IPS-20b (cell line): Measurements from ENCODE around the gene ODAD2.

Source experiments
- H3K27ac ChIP-seq: one replicate; pipeline ENCODE4 v1.5.1; 2013; ENCODE audit warnings: low read length
- H3K27me3 ChIP-seq: 2 replicates; pipeline ENCODE4 v1.6.1; 2013; ENCODE audit warnings: mild to moderate bottlenecking, low read length, inconsistent platforms; ENCODE audit not compliant: insufficient read depth
- H3K36me3 ChIP-seq: 2 replicates; pipeline ENCODE4 v1.6.1; 2013; ENCODE audit warnings: low read depth, mild to moderate bottlenecking, inconsistent platforms, low read length, moderate library complexity; ENCODE audit not compliant: insufficient read depth
- H3K4me1 ChIP-seq: 2 replicates; pipeline ENCODE4 v1.6.1; 2013; ENCODE audit warnings: mild to moderate bottlenecking, control low read depth, inconsistent platforms, low read length, moderate library complexity; ENCODE audit not compliant: insufficient read depth
- H3K4me3 ChIP-seq: 2 replicates; pipeline ENCODE4 v1.5.1; 2013; ENCODE audit warnings: mild to moderate bottlenecking, low read length, inconsistent platforms
- H3K9ac ChIP-seq: 2 replicates; pipeline ENCODE4 v1.6.1; 2013; ENCODE audit warnings: low read depth, mild to moderate bottlenecking, inconsistent platforms, low read length, moderate library complexity
- H3K9me3 ChIP-seq: 2 replicates; pipeline ENCODE4 v1.6.1; 2013; ENCODE audit warnings: mild to moderate bottlenecking, low read depth, low read length, inconsistent platforms; ENCODE audit not compliant: insufficient read depth

The ODAD2 gene

GRCh38 chr10:27899058-27899457 is 99.8 kb downstream of the ODAD2 start:
- Histone ChIP-seq H3K9ac (no peak overlapping the region), H3K27me3 (no peaks in the 10 kb centered on the region), H3K9me3 (no peaks in the 10 kb centered on the region), H3K36me3 (no peaks in the 10 kb centered on the region), H3K4me3 (no peak overlapping the region), H3K27ac (no peak overlapping the region), H3K4me1 (no peaks in the 10 kb centered on the region)

GRCh38 chr10:27893358-27893954 is 105.4 kb downstream of the ODAD2 start:
- Histone ChIP-seq H3K9me3 (no peaks in the 10 kb centered on the region), H3K27ac (no peak overlapping the region), H3K36me3 (no peaks in the 10 kb centered on the region), H3K9ac (no peak overlapping the region), H3K4me3 (no peak overlapping the region), H3K4me1 (no peaks in the 10 kb centered on the region), H3K27me3 (no peaks in the 10 kb centered on the region)

- no peak overlapping the region for H3K27ac ChIP-seq
- H3K4me1 ChIP-seq: no peaks in the 10 kb centered on the region
- no peak overlapping the region for H3K9ac ChIP-seq
- H3K9me3 ChIP-seq: no peaks in the 10 kb centered on the region
- no peaks in the 10 kb centered on the region for H3K36me3 ChIP-seq
- no peaks in the 10 kb centered on the region for H3K27me3 ChIP-seq
- H3K4me3 ChIP-seq: no peak overlapping the region
Measured at GRCh38 chr10:27890971-27891370, 107.9 kb downstream of the ODAD2 start.

GRCh38 chr10:27889518-27889917 is 109.4 kb downstream of the ODAD2 start:
- no peak overlapping the region for H3K27ac ChIP-seq
- H3K9ac ChIP-seq: no peak overlapping the region
- no peak overlapping the region for H3K4me3 ChIP-seq
- H3K36me3 ChIP-seq: no peaks in the 10 kb centered on the region
- H3K9me3 ChIP-seq: no peaks in the 10 kb centered on the region
- H3K4me1 ChIP-seq: no peaks in the 10 kb centered on the region
- H3K27me3 ChIP-seq: no peaks in the 10 kb centered on the region

GRCh38 chr10:27884185-27884641 is 114.7 kb downstream of the ODAD2 start:
- H3K27me3 ChIP-seq: no peaks in the 10 kb centered on the region
- H3K9me3 ChIP-seq: no peaks in the 10 kb centered on the region
- H3K9ac ChIP-seq: no peak overlapping the region
- H3K4me3 ChIP-seq: no peak overlapping the region
- H3K4me1 ChIP-seq: peaks cover 4% of the 10 kb centered on the region; the same call in 1 of the 2 replicates
- no peak overlapping the region for H3K27ac ChIP-seq
- H3K36me3 ChIP-seq: no peaks in the 10 kb centered on the region

GRCh38 chr10:27878281-27878680 is 120.6 kb downstream of the ODAD2 start:
- Histone ChIP-seq H3K9ac (no peak overlapping the region), H3K36me3 (no peaks in the 10 kb centered on the region), H3K27me3 (no peaks in the 10 kb centered on the region), H3K9me3 (no peaks in the 10 kb centered on the region; the same call in 1 of the 2 replicates), H3K4me1 (peaks cover 4% of the 10 kb centered on the region; the same call in 1 of the 2 replicates), H3K27ac (no peak overlapping the region), H3K4me3 (no peak overlapping the region)

- no peaks in the 10 kb centered on the region for H3K27me3 ChIP-seq
- H3K9ac ChIP-seq: no peak overlapping the region
- no peak overlapping the region for H3K4me3 ChIP-seq
- no peaks in the 10 kb centered on the region for H3K36me3 ChIP-seq
- no peaks in the 10 kb centered on the region for H3K9me3 ChIP-seq
- H3K27ac ChIP-seq: no peak overlapping the region
- no peaks in the 10 kb centered on the region for H3K4me1 ChIP-seq
Measured at GRCh38 chr10:27865221-27865635, 133.7 kb downstream of the ODAD2 start.

GRCh38 chr10:27861781-27862180 is 137.1 kb downstream of the ODAD2 start:
- H3K4me3 ChIP-seq: no peak overlapping the region
- no peak overlapping the region for H3K27ac ChIP-seq
- H3K9ac ChIP-seq: no peak overlapping the region
- H3K9me3 ChIP-seq: no peaks in the 10 kb centered on the region
- H3K27me3 ChIP-seq: no peaks in the 10 kb centered on the region
- H3K36me3 ChIP-seq: no peaks in the 10 kb centered on the region
- peaks cover 11% of the 10 kb centered on the region; the same call in 1 of the 2 replicates for H3K4me1 ChIP-seq

GRCh38 chr10:27857616-27858015 is 141.3 kb downstream of the ODAD2 start:
- Histone ChIP-seq H3K27ac (no peak overlapping the region), H3K27me3 (no peaks in the 10 kb centered on the region), H3K36me3 (no peaks in the 10 kb centered on the region), H3K4me3 (peak overlapping the region; percentile 36), H3K4me1 (peaks cover 11% of the 10 kb centered on the region; the same call in 1 of the 2 replicates), H3K9me3 (no peaks in the 10 kb centered on the region), H3K9ac (peak overlapping the region; percentile 15; the same call in 1 of the 2 replicates)

- Histone ChIP-seq H3K9ac (no peak overlapping the region), H3K27me3 (no peaks in the 10 kb centered on the region), H3K27ac (no peak overlapping the region), H3K36me3 (no peaks in the 10 kb centered on the region), H3K4me3 (no peak overlapping the region), H3K4me1 (no peaks in the 10 kb centered on the region), H3K9me3 (no peaks in the 10 kb centered on the region)
Measured at GRCh38 chr10:27844223-27844622, 154.7 kb downstream of the ODAD2 start.

GRCh38 chr10:27838901-27839300 is 160.0 kb downstream of the ODAD2 start:
- Histone ChIP-seq H3K27ac (no peak overlapping the region), H3K4me3 (no peak overlapping the region), H3K9ac (no peak overlapping the region), H3K36me3 (no peaks in the 10 kb centered on the region), H3K27me3 (no peaks in the 10 kb centered on the region), H3K9me3 (no peaks in the 10 kb centered on the region), H3K4me1 (no peaks in the 10 kb centered on the region)

- Histone ChIP-seq H3K9me3 (no peaks in the 10 kb centered on the region), H3K9ac (no peak overlapping the region), H3K27ac (no peak overlapping the region), H3K4me1 (no peaks in the 10 kb centered on the region), H3K4me3 (no peak overlapping the region), H3K36me3 (no peaks in the 10 kb centered on the region), H3K27me3 (no peaks in the 10 kb centered on the region)
Measured at GRCh38 chr10:27838361-27838760, 160.5 kb downstream of the ODAD2 start.
